Chondrocyte (in vitro differentiated cells): ENCODE results near the gene MIGA1. TPM values are rescaled to one million over a fixed set of nuclear protein-coding genes. Genes with fewer than 3 reads are reported as not detected.

ENCODE experiments used
- DNase-seq: peaks from one replicate; pipeline ENCODE4 v3.0.0; 2021; ENCODE audit warnings: mixed read lengths, low spot score
- H3K27ac Mint-ChIP-seq: one replicate; pipeline ENCODE4 v1.8.0; 2021; ENCODE audit warnings: mild to moderate bottlenecking, moderate library complexity, mixed read lengths; ENCODE audit not compliant: unreplicated experiment
- H3K27me3 Mint-ChIP-seq: 2 replicates; pipeline ENCODE4 v1.8.0; 2021; ENCODE audit warnings: low read depth, mixed read lengths
- H3K36me3 Mint-ChIP-seq: 2 replicates; pipeline ENCODE4 v1.8.0; 2021; ENCODE audit warnings: low read depth, mixed read lengths
- H3K4me1 Mint-ChIP-seq: 2 replicates; pipeline ENCODE4 v1.8.0; 2021; ENCODE audit warnings: low read depth, mild to moderate bottlenecking, mixed read lengths
- H3K4me3 Mint-ChIP-seq: one replicate; pipeline ENCODE4 v1.8.0; 2021; ENCODE audit warnings: mild to moderate bottlenecking, moderate library complexity, mixed read lengths; ENCODE audit not compliant: unreplicated experiment
- H3K9me3 Mint-ChIP-seq: 2 replicates; pipeline ENCODE4 v1.8.0; 2021; ENCODE audit warnings: low read depth, mixed read lengths
- total RNA-seq: library from RNA; stranded (reverse); gene quantifications from 3 replicates; pipeline ENCODE4 v1.2.1, GENCODE V29; 2021
- TF ChIP-seq, protein P1 (sequence below): fragments of 200-600 bp; sonication (generic); IDR thresholded peaks from 2 replicates; pipeline ENCODE4 v1.5.0; 2021; ENCODE audit warnings: antibody characterized with exemption, mild to moderate bottlenecking, moderate library complexity

The MIGA1 gene
- total RNA-seq, 1 donor from 2014 or later = 18.6 TPM

DNA sequence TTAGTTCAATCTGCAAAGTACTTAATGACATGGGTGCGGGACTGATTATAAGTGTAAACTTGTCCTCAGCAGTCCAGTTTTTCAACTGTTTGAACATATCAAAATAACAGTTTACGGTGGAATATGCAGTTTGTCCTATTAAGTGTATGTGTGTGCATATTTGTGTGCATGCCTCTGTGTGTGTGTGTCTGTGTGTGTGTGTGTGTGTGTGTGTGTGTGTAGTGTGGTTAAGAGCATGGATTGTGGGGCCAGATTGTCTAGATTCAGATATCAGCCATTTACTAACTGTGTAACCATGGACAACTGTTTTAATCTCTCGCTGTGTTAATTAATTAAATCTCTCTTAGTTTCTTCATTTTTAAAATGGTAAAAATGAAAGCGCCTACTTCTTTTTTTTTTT lies 148.0 kb downstream of the MIGA1 start:
- Mint-ChIP-seq H3K36me3 (peaks cover 29% of the 10 kb centered on the region), H3K4me1 (peaks cover 17% of the 10 kb centered on the region), H3K9me3 (no peaks in the 10 kb centered on the region), H3K27ac (peak overlapping the region; percentile 8), H3K4me3 (no peak overlapping the region), H3K27me3 (no peaks in the 10 kb centered on the region)
- no peak for DNase-seq
- TF ChIP-seq, protein P1, sequence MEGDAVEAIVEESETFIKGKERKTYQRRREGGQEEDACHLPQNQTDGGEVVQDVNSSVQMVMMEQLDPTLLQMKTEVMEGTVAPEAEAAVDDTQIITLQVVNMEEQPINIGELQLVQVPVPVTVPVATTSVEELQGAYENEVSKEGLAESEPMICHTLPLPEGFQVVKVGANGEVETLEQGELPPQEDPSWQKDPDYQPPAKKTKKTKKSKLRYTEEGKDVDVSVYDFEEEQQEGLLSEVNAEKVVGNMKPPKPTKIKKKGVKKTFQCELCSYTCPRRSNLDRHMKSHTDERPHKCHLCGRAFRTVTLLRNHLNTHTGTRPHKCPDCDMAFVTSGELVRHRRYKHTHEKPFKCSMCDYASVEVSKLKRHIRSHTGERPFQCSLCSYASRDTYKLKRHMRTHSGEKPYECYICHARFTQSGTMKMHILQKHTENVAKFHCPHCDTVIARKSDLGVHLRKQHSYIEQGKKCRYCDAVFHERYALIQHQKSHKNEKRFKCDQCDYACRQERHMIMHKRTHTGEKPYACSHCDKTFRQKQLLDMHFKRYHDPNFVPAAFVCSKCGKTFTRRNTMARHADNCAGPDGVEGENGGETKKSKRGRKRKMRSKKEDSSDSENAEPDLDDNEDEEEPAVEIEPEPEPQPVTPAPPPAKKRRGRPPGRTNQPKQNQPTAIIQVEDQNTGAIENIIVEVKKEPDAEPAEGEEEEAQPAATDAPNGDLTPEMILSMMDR = no peak

Other genes with a start within 250 kb of the MIGA1 start
- 34.6 to 42.0 TPM (median 41.1 TPM) in 3 replicates for gene ZZZ3, start 97.0 kb upstream of the MIGA1 start, total RNA-seq
- gene USP33, start 19.8 kb upstream of the MIGA1 start, total RNA-seq = 38.8 to 48.6 TPM (median 41.7 TPM) in 3 replicates
- 46.2 to 48.3 TPM (median 47.6 TPM) in 3 replicates for gene NEXN, start 109.0 kb downstream of the MIGA1 start, total RNA-seq
- gene FUBP1, start 199.4 kb downstream of the MIGA1 start, total RNA-seq = 86.5 to 141 TPM (median 92.0 TPM) in 3 replicates
- 103 to 109 TPM (median 109 TPM) in 3 replicates for gene DNAJB4, start 225.3 kb downstream of the MIGA1 start, total RNA-seq